Spleen (tissue), 7 donors: ENCODE results near the gene MYO18B.

ENCODE experiments used
- POLR2A ChIP-seq, 3 donors: fragments of 450-650 bp; IDR thresholded peaks; one replicate each; pipeline ENCODE4 v1.5.1; 2017; ENCODE audit warnings: antibody characterized with exemption in 3 of 3, mild to moderate bottlenecking in 1 of 3
- POLR2AphosphoS5 ChIP-seq, 3 donors: sonication (generic); formaldehyde crosslinking; IDR thresholded peaks; one replicate each; pipeline ENCODE4 v1.5.1; 2017; ENCODE audit warnings: antibody characterized with exemption in 3 of 3
- TF ChIP-seq, protein P1 (sequence below), 11 experiments: fragments of 200-600 bp in 7 of 11; fragments of 450-650 bp in 4 of 11; sonication (generic) in 4 of 11; IDR thresholded peaks in 8 of 11; conservative IDR thresholded peaks in 3 of 11; 1 replicate in 7 of 11; 2 replicates in 4 of 11; pipeline versions ENCODE4 v1.4.0 to v1.8.0; 2016 to 2021; ENCODE audit warnings: antibody characterized with exemption in 11 of 11, inconsistent platforms in 4 of 11, mild to moderate bottlenecking in 1 of 11
- donor health status: DM: no; HTN: no; CAD: no; lungs with moderate emphysema.
- donor health status: DM: no; HTN: no; CAD: no.
- donor health status: DM: no; HTN: no; CAD: no.

DNA sequence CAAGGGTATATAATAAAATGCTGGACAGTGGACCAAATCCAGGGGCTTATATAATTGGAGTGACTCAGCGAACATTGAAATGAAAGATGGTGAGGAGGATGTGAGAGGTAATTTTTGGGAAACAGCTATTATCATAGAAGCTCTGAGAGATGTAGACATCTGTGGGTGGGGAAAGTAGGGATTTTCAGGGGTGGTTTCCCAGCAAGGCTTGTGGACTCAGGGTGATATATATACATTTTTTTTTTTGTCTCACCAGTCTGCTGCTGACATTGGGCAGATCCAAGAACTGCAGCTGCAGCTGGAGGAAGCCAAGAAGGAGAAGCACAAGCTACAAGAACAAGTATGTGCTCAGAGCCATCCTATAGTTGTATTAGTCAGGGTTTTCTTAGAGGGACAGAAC, 208.1 kb downstream of the MYO18B start:
- no peak for TF ChIP-seq POLR2A (IDR thresholded peaks at IDR 0.05)
- TF ChIP-seq, protein P1, sequence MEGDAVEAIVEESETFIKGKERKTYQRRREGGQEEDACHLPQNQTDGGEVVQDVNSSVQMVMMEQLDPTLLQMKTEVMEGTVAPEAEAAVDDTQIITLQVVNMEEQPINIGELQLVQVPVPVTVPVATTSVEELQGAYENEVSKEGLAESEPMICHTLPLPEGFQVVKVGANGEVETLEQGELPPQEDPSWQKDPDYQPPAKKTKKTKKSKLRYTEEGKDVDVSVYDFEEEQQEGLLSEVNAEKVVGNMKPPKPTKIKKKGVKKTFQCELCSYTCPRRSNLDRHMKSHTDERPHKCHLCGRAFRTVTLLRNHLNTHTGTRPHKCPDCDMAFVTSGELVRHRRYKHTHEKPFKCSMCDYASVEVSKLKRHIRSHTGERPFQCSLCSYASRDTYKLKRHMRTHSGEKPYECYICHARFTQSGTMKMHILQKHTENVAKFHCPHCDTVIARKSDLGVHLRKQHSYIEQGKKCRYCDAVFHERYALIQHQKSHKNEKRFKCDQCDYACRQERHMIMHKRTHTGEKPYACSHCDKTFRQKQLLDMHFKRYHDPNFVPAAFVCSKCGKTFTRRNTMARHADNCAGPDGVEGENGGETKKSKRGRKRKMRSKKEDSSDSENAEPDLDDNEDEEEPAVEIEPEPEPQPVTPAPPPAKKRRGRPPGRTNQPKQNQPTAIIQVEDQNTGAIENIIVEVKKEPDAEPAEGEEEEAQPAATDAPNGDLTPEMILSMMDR (IDR thresholded peaks at IDR 0.05 in 8 of 11, conservative IDR thresholded peaks at IDR 0.05 in 3 of 11), result no peak
- TF ChIP-seq POLR2AphosphoS5 (IDR thresholded peaks at IDR 0.05), result no peak
